Activated T-cell treated with anti-CD3 and anti-CD28 coated beads, Interleukin-2, amount 50 U/mL, for 48 hours (primary cell): ENCODE measurements around the gene FIG4.
"Not testable (repeated sequence)": the region's sequence is repeated elsewhere in the genome, so short reads cannot be mapped to it uniquely, and the experiment has no call there.

ENCODE experiments used
- DNase-seq, 2 experiments: peaks; one replicate each; pipeline ENCODE4 v3.0.0-alpha.2; 2020

FIG4 gene

GRCh38 chr6:109705258-109705657 lies 14.2 kb downstream of the FIG4 start:
- DNase-seq: peak; percentile 76 to 84

GRCh38 chr6:109706513-109706912 lies 15.4 kb downstream of the FIG4 start:
- DNase-seq: no peak

GRCh38 chr6:109708099-109708498 lies 17.0 kb downstream of the FIG4 start:
- DNase-seq: not testable (repeated sequence)

- DNase-seq: peak in 1 of 2 experiments; percentile 40
These were observed 22.0 kb downstream of the FIG4 start for GRCh38 chr6:109713097-109713496.

GRCh38 chr6:109714166-109714565 lies 23.1 kb downstream of the FIG4 start:
- no peak for DNase-seq

- DNase-seq: no peak
These were observed 23.5 kb downstream of the FIG4 start for GRCh38 chr6:109714611-109715010.

- no peak for DNase-seq
These were observed 24.5 kb downstream of the FIG4 start for GRCh38 chr6:109715616-109716015.

GRCh38 chr6:109717971-109718370 lies 26.9 kb downstream of the FIG4 start:
- no peak for DNase-seq

GRCh38 chr6:109718991-109719390 lies 27.9 kb downstream of the FIG4 start:
- DNase-seq: no peak

GRCh38 chr6:109720311-109720710 lies 29.2 kb downstream of the FIG4 start:
- DNase-seq: no peak

GRCh38 chr6:109722011-109722410 lies 30.9 kb downstream of the FIG4 start:
- DNase-seq: no peak

- no peak for DNase-seq
These were observed 31.6 kb downstream of the FIG4 start for GRCh38 chr6:109722564-109723254.

GRCh38 chr6:109725250-109725649 lies 34.2 kb downstream of the FIG4 start:
- not testable (repeated sequence) for DNase-seq

GRCh38 chr6:109736273-109737025 lies 45.4 kb downstream of the FIG4 start:
- DNase-seq: no peak

GRCh38 chr6:109738255-109738654 lies 47.2 kb downstream of the FIG4 start:
- DNase-seq: no peak

- DNase-seq: no peak
These were observed 47.6 kb downstream of the FIG4 start for GRCh38 chr6:109738667-109739066.

- no peak for DNase-seq
These were observed 48.6 kb downstream of the FIG4 start for GRCh38 chr6:109739686-109740085.

- no peak for DNase-seq
These were observed 49.7 kb downstream of the FIG4 start for GRCh38 chr6:109740787-109741186.

GRCh38 chr6:109743739-109744138 lies 52.6 kb downstream of the FIG4 start:
- DNase-seq: no peak

GRCh38 chr6:109744779-109745178 lies 53.7 kb downstream of the FIG4 start:
- not testable (repeated sequence) for DNase-seq

GRCh38 chr6:109747221-109747620 lies 56.1 kb downstream of the FIG4 start:
- no peak for DNase-seq

GRCh38 chr6:109759098-109759955 lies 68.2 kb downstream of the FIG4 start:
- DNase-seq: no peak

- no peak for DNase-seq
These were observed 69.1 kb downstream of the FIG4 start for GRCh38 chr6:109760208-109760607.
